HEK293 (cell line): ENCODE measurements around the gene CCDC92.
A peak's percentile ranks its signal among the peaks of the same experiment; 100 is the strongest.

Source experiments
- BCL11B ChIP-seq: fragments of 450-650 bp; formaldehyde crosslinking; IDR thresholded peaks from 2 replicates; pipeline ENCODE4 v1.5.1; 2016; ENCODE audit warnings: low read depth, missing biosample characterization, missing genetic modification characterization
- GLI2 ChIP-seq: fragments of 450-650 bp; formaldehyde crosslinking; IDR thresholded peaks from 2 replicates; pipeline ENCODE4; 2017; ENCODE audit warnings: missing biosample characterization, missing genetic modification characterization, low read depth, borderline replicate concordance
- GLIS2 ChIP-seq: fragments of 450-650 bp; formaldehyde crosslinking; IDR thresholded peaks from 2 replicates; pipeline ENCODE4 v1.5.1; 2016; ENCODE audit warnings: missing biosample characterization, missing genetic modification characterization
- HOXC10 ChIP-seq: sonication (generic); formaldehyde crosslinking; IDR thresholded peaks from 2 replicates; pipeline ENCODE4 v1.8.1; 2023; ENCODE audit warnings: mild to moderate bottlenecking, missing genetic modification reagents
- HOXD13 ChIP-seq: sonication (generic); formaldehyde crosslinking; IDR thresholded peaks from 2 replicates; pipeline ENCODE4 v1.8.0; 2022; ENCODE audit warnings: missing genetic modification reagents, borderline replicate concordance
- KLF1 ChIP-seq: fragments of 450-650 bp; formaldehyde crosslinking; IDR thresholded peaks from 2 replicates; pipeline ENCODE4 v1.5.1; 2016; ENCODE audit warnings: missing biosample characterization, missing genetic modification characterization
- KLF16 ChIP-seq: fragments of 450-650 bp; formaldehyde crosslinking; IDR thresholded peaks from 2 replicates; pipeline ENCODE4 v1.5.1; 2017; ENCODE audit warnings: missing biosample characterization, missing genetic modification characterization
- PRDM1 ChIP-seq: fragments of 450-650 bp; formaldehyde crosslinking; IDR thresholded peaks from 2 replicates; pipeline ENCODE4; 2016; ENCODE audit warnings: missing biosample characterization, missing genetic modification characterization
- REPIN1 ChIP-seq: fragments of 450-650 bp; formaldehyde crosslinking; IDR thresholded peaks from 2 replicates; pipeline ENCODE4 v1.5.1; 2017; ENCODE audit warnings: missing biosample characterization, missing genetic modification characterization, low read depth
- YY1 ChIP-seq: fragments of 450-650 bp; formaldehyde crosslinking; IDR thresholded peaks from 2 replicates; pipeline ENCODE4 v1.5.1; 2018; ENCODE audit warnings: missing biosample characterization, missing genetic modification characterization
- ZBTB8A ChIP-seq: fragments of 450-650 bp; formaldehyde crosslinking; IDR thresholded peaks from 2 replicates; pipeline ENCODE4 v1.5.1; 2016; ENCODE audit warnings: missing biosample characterization, missing genetic modification characterization
- ZNF214 ChIP-seq: fragments of 450-650 bp; formaldehyde crosslinking; IDR thresholded peaks from 2 replicates; pipeline ENCODE4 v1.5.1; 2017; ENCODE audit warnings: missing biosample characterization, mild to moderate bottlenecking, missing genetic modification characterization, borderline replicate concordance
- ZNF223 ChIP-seq: fragments of 450-650 bp; formaldehyde crosslinking; IDR thresholded peaks from 2 replicates; pipeline ENCODE4 v1.5.1; 2016; ENCODE audit warnings: missing biosample characterization, missing genetic modification characterization
- ZNF391 ChIP-seq: fragments of 450-650 bp; formaldehyde crosslinking; IDR thresholded peaks from 2 replicates; pipeline ENCODE4 v1.5.1; 2016; ENCODE audit warnings: low read depth, missing biosample characterization, missing genetic modification characterization, borderline replicate concordance
- ZNF404 ChIP-seq: fragments of 450-650 bp; formaldehyde crosslinking; IDR thresholded peaks from 2 replicates; pipeline ENCODE4 v1.5.1; 2017; ENCODE audit warnings: missing biosample characterization, missing genetic modification characterization
- ZNF501 ChIP-seq: fragments of 450-650 bp; formaldehyde crosslinking; IDR thresholded peaks from 2 replicates; pipeline ENCODE4 v1.5.1; 2016; ENCODE audit warnings: missing biosample characterization, missing genetic modification characterization
- ZNF529 ChIP-seq: fragments of 450-650 bp; formaldehyde crosslinking; IDR thresholded peaks from 2 replicates; pipeline ENCODE4 v1.5.1; 2017; ENCODE audit warnings: missing genetic modification characterization, missing biosample characterization; ENCODE audit not compliant: insufficient replicate concordance
- ZNF555 ChIP-seq: fragments of 450-650 bp; formaldehyde crosslinking; conservative IDR thresholded peaks from 2 replicates; pipeline ENCODE4 v1.5.1; 2017; ENCODE audit warnings: missing biosample characterization, mild to moderate bottlenecking, missing genetic modification characterization, inconsistent platforms
- ZNF600 ChIP-seq: fragments of 450-650 bp; formaldehyde crosslinking; IDR thresholded peaks from 2 replicates; pipeline ENCODE4 v1.5.1; 2016; ENCODE audit warnings: missing biosample characterization, missing genetic modification characterization
- ZNF76 ChIP-seq: fragments of 450-650 bp; formaldehyde crosslinking; IDR thresholded peaks from 2 replicates; pipeline ENCODE4; 2016; ENCODE audit warnings: low read depth, missing biosample characterization, missing genetic modification characterization, borderline replicate concordance
- TF ChIP-seq, protein P1 (sequence below): fragments of 450-650 bp; formaldehyde crosslinking; IDR thresholded peaks from 2 replicates; pipeline ENCODE4 v1.5.1; 2016; ENCODE audit warnings: missing biosample characterization, missing genetic modification characterization, borderline replicate concordance
- TF ChIP-seq, protein P2 (sequence below): fragments of 450-650 bp; formaldehyde crosslinking; IDR thresholded peaks from 2 replicates; pipeline ENCODE4 v1.5.1; 2016; ENCODE audit warnings: missing biosample characterization, missing genetic modification characterization
- TF ChIP-seq, protein P3 (sequence below): fragments of 450-650 bp; IDR thresholded peaks from 2 replicates; pipeline ENCODE4 v1.5.1; 2018; ENCODE audit warnings: missing biosample characterization, mild to moderate bottlenecking, missing genetic modification characterization
- TF ChIP-seq, protein P4 (sequence below): fragments of 450-650 bp; IDR thresholded peaks from 2 replicates; pipeline ENCODE4 v1.5.1; 2018; ENCODE audit warnings: missing biosample characterization, missing genetic modification characterization
- TF ChIP-seq, protein P5 (sequence below): fragments of 450-650 bp; formaldehyde crosslinking; IDR thresholded peaks from 2 replicates; pipeline ENCODE4 v1.5.0; 2017; ENCODE audit warnings: missing biosample characterization, missing genetic modification characterization, borderline replicate concordance
- TF ChIP-seq, protein P6 (sequence below): fragments of 450-650 bp; formaldehyde crosslinking; IDR thresholded peaks from 2 replicates; pipeline ENCODE4 v1.5.1; 2017; ENCODE audit warnings: missing biosample characterization, missing genetic modification characterization
- TF ChIP-seq, protein P7 (sequence below): fragments of 450-650 bp; formaldehyde crosslinking; IDR thresholded peaks from 2 replicates; pipeline ENCODE4 v1.5.1; 2017; ENCODE audit warnings: missing biosample characterization, missing genetic modification characterization

CCDC92 gene

DNA sequence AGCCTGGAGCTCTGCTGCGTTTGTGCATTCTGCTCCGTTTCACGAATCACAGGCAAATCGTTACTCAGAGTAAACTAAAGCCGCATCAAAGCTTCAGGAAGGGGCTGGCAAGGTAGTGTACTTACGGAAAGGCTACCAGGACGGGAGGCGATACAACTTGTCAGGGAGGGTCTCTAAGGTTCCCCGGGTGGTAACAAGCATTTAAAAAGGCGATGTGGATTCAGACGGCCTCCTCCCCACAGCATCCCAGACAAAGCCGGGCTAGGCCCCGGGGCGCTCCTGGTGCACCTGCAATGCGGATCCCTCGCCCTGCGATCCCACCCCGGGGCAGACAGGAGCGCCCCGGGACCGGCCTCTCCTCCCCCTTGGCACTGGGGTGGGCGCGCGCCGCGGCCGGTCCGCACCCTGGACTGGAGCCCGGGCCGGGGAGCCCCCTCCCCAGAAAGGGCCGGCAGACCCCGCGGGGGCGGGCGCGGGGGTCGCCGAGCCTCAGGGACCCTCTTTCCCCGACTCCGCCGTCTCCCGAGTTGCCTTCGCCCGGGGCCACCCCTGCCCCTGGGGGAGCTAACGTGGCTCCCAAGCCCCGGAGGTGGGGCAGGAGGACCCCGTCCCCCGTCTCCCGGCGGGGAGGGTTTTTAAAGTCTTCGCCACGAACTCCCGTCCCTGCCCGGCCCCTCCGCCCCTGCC, 718 bp downstream of the CCDC92 start (continued):
- TF ChIP-seq, protein P1, sequence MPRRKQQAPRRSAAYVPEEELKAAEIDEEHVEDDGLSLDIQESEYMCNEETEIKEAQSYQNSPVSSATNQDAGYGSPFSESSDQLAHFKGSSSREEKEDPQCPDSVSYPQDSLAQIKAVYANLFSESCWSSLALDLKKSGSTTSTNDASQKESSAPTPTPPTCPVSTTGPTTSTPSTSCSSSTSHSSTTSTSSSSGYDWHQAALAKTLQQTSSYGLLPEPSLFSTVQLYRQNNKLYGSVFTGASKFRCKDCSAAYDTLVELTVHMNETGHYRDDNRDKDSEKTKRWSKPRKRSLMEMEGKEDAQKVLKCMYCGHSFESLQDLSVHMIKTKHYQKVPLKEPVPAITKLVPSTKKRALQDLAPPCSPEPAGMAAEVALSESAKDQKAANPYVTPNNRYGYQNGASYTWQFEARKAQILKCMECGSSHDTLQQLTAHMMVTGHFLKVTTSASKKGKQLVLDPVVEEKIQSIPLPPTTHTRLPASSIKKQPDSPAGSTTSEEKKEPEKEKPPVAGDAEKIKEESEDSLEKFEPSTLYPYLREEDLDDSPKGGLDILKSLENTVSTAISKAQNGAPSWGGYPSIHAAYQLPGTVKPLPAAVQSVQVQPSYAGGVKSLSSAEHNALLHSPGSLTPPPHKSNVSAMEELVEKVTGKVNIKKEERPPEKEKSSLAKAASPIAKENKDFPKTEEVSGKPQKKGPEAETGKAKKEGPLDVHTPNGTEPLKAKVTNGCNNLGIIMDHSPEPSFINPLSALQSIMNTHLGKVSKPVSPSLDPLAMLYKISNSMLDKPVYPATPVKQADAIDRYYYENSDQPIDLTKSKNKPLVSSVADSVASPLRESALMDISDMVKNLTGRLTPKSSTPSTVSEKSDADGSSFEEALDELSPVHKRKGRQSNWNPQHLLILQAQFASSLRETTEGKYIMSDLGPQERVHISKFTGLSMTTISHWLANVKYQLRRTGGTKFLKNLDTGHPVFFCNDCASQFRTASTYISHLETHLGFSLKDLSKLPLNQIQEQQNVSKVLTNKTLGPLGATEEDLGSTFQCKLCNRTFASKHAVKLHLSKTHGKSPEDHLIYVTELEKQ (tag by site-specific recombination), result no peak
- TF ChIP-seq HOXD13 (CRISPR knock-in tag) (no peak), GLI2 (tag by site-specific recombination) (no peak), GLIS2 (tag by site-specific recombination) (peak; percentile 71), ZNF404 (tag by site-specific recombination) (no peak), ZNF501 (tag by site-specific recombination) (0 out of 2 replicates have a peak, but pooled peaks have one; percentile 34), ZNF391 (tag by site-specific recombination) (no peak), ZNF555 (tag by site-specific recombination) (no peak), ZBTB8A (tag by site-specific recombination) (peak; percentile 74), REPIN1 (tag by site-specific recombination) (no peak), KLF1 (tag by site-specific recombination) (peak; percentile 43), KLF16 (no peak), ZNF529 (tag by site-specific recombination) (no peak), ZNF76 (tag by site-specific recombination) (no peak), HOXC10 (CRISPR knock-in tag) (no peak), PRDM1 (tag by site-specific recombination) (no peak), ZNF600 (tag by site-specific recombination) (peak; percentile 89), ZNF214 (tag by site-specific recombination) (no peak), ZNF223 (tag by site-specific recombination) (no peak), YY1 (no peak), BCL11B (tag by site-specific recombination) (no peak)
- TF ChIP-seq, protein P2, sequence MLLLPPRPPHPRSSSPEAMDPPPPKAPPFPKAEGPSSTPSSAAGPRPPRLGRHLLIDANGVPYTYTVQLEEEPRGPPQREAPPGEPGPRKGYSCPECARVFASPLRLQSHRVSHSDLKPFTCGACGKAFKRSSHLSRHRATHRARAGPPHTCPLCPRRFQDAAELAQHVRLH (tag by site-specific recombination), result no peak
- TF ChIP-seq, protein P3, sequence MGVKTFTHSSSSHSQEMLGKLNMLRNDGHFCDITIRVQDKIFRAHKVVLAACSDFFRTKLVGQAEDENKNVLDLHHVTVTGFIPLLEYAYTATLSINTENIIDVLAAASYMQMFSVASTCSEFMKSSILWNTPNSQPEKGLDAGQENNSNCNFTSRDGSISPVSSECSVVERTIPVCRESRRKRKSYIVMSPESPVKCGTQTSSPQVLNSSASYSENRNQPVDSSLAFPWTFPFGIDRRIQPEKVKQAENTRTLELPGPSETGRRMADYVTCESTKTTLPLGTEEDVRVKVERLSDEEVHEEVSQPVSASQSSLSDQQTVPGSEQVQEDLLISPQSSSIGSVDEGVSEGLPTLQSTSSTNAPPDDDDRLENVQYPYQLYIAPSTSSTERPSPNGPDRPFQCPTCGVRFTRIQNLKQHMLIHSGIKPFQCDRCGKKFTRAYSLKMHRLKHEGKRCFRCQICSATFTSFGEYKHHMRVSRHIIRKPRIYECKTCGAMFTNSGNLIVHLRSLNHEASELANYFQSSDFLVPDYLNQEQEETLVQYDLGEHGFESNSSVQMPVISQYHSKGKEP, result no peak
- TF ChIP-seq, protein P4, sequence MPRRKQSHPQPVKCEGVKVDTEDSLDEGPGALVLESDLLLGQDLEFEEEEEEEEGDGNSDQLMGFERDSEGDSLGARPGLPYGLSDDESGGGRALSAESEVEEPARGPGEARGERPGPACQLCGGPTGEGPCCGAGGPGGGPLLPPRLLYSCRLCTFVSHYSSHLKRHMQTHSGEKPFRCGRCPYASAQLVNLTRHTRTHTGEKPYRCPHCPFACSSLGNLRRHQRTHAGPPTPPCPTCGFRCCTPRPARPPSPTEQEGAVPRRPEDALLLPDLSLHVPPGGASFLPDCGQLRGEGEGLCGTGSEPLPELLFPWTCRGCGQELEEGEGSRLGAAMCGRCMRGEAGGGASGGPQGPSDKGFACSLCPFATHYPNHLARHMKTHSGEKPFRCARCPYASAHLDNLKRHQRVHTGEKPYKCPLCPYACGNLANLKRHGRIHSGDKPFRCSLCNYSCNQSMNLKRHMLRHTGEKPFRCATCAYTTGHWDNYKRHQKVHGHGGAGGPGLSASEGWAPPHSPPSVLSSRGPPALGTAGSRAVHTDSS (tag by site-specific recombination), result no peak
- TF ChIP-seq, protein P5, sequence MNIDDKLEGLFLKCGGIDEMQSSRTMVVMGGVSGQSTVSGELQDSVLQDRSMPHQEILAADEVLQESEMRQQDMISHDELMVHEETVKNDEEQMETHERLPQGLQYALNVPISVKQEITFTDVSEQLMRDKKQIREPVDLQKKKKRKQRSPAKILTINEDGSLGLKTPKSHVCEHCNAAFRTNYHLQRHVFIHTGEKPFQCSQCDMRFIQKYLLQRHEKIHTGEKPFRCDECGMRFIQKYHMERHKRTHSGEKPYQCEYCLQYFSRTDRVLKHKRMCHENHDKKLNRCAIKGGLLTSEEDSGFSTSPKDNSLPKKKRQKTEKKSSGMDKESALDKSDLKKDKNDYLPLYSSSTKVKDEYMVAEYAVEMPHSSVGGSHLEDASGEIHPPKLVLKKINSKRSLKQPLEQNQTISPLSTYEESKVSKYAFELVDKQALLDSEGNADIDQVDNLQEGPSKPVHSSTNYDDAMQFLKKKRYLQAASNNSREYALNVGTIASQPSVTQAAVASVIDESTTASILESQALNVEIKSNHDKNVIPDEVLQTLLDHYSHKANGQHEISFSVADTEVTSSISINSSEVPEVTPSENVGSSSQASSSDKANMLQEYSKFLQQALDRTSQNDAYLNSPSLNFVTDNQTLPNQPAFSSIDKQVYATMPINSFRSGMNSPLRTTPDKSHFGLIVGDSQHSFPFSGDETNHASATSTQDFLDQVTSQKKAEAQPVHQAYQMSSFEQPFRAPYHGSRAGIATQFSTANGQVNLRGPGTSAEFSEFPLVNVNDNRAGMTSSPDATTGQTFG (tag by site-specific recombination), result no peak
- TF ChIP-seq, protein P6, sequence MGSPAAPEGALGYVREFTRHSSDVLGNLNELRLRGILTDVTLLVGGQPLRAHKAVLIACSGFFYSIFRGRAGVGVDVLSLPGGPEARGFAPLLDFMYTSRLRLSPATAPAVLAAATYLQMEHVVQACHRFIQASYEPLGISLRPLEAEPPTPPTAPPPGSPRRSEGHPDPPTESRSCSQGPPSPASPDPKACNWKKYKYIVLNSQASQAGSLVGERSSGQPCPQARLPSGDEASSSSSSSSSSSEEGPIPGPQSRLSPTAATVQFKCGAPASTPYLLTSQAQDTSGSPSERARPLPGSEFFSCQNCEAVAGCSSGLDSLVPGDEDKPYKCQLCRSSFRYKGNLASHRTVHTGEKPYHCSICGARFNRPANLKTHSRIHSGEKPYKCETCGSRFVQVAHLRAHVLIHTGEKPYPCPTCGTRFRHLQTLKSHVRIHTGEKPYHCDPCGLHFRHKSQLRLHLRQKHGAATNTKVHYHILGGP (tag by site-specific recombination), result no peak
- TF ChIP-seq, protein P7, sequence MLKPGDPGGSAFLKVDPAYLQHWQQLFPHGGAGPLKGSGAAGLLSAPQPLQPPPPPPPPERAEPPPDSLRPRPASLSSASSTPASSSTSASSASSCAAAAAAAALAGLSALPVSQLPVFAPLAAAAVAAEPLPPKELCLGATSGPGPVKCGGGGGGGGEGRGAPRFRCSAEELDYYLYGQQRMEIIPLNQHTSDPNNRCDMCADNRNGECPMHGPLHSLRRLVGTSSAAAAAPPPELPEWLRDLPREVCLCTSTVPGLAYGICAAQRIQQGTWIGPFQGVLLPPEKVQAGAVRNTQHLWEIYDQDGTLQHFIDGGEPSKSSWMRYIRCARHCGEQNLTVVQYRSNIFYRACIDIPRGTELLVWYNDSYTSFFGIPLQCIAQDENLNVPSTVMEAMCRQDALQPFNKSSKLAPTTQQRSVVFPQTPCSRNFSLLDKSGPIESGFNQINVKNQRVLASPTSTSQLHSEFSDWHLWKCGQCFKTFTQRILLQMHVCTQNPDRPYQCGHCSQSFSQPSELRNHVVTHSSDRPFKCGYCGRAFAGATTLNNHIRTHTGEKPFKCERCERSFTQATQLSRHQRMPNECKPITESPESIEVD, result no peak
